Measurements from ENCODE around the gene COTL1. TPM values are rescaled to one million over a fixed set of nuclear protein-coding genes. Genes with fewer than 3 reads are reported as not detected.
"Not testable (repeated sequence)": the region's sequence is repeated elsewhere in the genome, so short reads cannot be mapped to it uniquely, and the experiment has no call there.

Gene COTL1
- total RNA-seq, 1 donor from 2014 or later, result 210 TPM

DNA sequence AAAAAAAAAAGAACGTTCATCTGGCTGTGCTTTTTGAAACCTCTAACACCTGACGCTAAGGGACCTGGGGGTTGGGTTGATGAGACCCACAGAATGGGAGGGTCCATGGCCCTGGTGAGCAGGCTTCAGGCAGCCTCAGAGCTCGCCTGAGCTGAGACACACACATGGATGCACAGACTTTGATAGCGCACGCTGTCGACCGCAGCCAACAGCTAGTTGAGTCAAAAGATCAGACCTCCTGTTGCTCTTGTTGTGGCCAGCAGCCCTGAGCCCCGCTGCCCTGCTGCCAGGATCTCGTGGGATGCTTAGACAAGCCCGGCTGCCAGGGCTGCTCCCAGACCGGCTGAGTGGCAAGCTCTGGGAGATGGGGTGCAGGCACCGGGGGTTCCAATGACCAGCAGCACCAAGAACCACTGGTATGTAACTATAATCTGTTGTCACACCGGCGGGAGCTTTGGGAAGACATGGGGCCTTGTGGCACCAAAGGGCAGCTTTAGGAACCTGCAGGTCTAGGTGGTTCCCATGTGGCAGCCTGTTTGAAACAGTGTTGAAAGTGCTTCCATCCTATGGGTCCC, 93.4 kb downstream of the COTL1 start:
- TF ChIP-seq, protein P1, sequence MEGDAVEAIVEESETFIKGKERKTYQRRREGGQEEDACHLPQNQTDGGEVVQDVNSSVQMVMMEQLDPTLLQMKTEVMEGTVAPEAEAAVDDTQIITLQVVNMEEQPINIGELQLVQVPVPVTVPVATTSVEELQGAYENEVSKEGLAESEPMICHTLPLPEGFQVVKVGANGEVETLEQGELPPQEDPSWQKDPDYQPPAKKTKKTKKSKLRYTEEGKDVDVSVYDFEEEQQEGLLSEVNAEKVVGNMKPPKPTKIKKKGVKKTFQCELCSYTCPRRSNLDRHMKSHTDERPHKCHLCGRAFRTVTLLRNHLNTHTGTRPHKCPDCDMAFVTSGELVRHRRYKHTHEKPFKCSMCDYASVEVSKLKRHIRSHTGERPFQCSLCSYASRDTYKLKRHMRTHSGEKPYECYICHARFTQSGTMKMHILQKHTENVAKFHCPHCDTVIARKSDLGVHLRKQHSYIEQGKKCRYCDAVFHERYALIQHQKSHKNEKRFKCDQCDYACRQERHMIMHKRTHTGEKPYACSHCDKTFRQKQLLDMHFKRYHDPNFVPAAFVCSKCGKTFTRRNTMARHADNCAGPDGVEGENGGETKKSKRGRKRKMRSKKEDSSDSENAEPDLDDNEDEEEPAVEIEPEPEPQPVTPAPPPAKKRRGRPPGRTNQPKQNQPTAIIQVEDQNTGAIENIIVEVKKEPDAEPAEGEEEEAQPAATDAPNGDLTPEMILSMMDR (IDR thresholded peaks at IDR 0.05; ENCODE audit: insufficient read depth, low read length, poor library complexity, severe bottlenecking), result no peak
- no peak for DNase-seq (ENCODE audit: low read depth)
- no peaks in the 10 kb centered on the region for H3K27me3 ChIP-seq (ENCODE audit: control insufficient read depth, insufficient read depth, low read length)
- H3K36me3 ChIP-seq (ENCODE audit: control insufficient read depth, insufficient read depth, low read length), result no peaks in the 10 kb centered on the region
- H3K4me3 ChIP-seq (ENCODE audit: low read depth, low read length), result no peak overlapping the region

DNA sequence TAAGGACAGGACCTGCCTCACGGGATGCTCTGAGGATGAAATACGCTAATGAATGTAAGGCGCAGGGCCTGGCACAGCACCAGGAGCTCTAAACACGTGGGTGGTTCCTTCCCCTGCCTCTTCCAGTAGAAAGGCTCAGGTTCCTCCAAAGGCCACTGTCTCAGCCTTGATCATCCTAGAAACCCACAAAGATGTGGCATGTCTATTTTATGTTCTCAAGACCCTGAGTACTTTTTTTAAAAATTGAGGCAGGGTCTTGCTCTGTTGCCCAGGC, 96.4 kb downstream of the COTL1 start:
- DNase-seq (ENCODE audit: low read depth), result no peak
- TF ChIP-seq, protein P1 (IDR thresholded peaks at IDR 0.05; ENCODE audit: insufficient read depth, low read length, poor library complexity, severe bottlenecking), result no peak
- no peaks in the 10 kb centered on the region for H3K36me3 ChIP-seq (ENCODE audit: control insufficient read depth, insufficient read depth, low read length)
- no peak overlapping the region for H3K4me3 ChIP-seq (ENCODE audit: low read depth, low read length)
- no peaks in the 10 kb centered on the region for H3K27me3 ChIP-seq (ENCODE audit: control insufficient read depth, insufficient read depth, low read length)

DNA sequence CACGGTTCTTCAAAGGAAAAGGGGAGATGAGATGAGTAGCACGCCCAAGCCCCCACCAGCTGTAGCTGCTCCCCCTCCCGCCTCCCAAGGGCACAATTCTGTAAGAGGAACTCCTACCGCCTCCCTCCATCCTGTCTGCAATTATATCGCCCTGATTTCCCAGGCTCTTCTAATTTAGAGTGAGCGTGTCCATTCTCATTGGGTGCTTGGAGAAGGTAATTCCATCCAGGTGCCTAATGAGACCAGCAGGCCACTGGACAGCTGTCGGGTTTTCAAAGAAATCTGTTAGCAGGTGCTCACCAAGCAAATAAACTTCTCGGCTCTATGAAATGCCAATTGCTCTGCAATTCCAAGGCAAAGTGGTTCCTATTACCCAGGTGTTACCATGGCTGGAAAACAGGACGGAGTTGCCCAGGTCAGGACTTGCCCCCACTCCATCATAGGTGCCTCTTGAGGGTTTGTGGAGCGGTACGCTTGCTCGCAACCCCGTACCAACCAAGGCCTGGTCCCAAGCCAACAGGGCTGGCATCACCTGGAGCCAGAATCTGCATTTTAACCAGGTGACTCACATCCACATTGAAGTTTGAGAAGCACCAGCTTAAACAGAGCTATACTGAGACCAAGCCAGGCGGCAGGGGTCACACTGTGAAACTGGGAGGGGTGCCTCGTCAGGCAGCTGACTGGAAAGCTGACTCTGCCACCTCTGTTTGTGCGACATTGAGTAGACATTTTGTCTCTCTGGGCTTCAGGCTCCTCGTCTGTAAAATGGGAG, 97.0 kb downstream of the COTL1 start:
- H3K36me3 ChIP-seq (ENCODE audit: control insufficient read depth, insufficient read depth, low read length), result no peaks in the 10 kb centered on the region
- H3K27me3 ChIP-seq (ENCODE audit: control insufficient read depth, insufficient read depth, low read length), result no peaks in the 10 kb centered on the region
- no peak overlapping the region for H3K4me3 ChIP-seq (ENCODE audit: low read depth, low read length)
- DNase-seq (ENCODE audit: low read depth), result no peak
- TF ChIP-seq, protein P1 (IDR thresholded peaks at IDR 0.05; ENCODE audit: insufficient read depth, low read length, poor library complexity, severe bottlenecking), result no peak

DNA sequence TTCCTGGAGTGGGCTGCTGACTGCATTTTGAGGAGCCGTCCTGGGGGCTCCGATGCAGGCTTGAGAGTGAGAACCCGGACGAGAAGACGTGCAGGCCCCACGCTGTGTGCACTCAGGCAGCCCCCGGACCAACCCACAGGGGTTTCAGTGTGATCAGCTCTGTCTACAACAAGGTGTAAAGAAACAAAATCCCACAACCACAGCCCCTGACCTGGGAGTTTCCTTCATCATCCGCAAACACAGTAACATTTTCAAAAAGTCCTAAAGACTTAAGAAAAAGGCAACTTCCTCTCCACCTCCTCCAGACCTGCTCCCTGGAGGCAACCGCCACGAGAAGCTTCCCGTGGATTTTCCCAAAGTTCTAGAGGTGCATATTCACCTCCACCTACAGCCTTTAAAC, 98.0 kb downstream of the COTL1 start:
- DNase-seq (ENCODE audit: low read depth), result no peak
- no peak overlapping the region for H3K4me3 ChIP-seq (ENCODE audit: low read depth, low read length)
- TF ChIP-seq, protein P1 (IDR thresholded peaks at IDR 0.05; ENCODE audit: insufficient read depth, low read length, poor library complexity, severe bottlenecking), result no peak
- no peaks in the 10 kb centered on the region for H3K27me3 ChIP-seq (ENCODE audit: control insufficient read depth, insufficient read depth, low read length)
- H3K36me3 ChIP-seq (ENCODE audit: control insufficient read depth, insufficient read depth, low read length), result no peaks in the 10 kb centered on the region

DNA sequence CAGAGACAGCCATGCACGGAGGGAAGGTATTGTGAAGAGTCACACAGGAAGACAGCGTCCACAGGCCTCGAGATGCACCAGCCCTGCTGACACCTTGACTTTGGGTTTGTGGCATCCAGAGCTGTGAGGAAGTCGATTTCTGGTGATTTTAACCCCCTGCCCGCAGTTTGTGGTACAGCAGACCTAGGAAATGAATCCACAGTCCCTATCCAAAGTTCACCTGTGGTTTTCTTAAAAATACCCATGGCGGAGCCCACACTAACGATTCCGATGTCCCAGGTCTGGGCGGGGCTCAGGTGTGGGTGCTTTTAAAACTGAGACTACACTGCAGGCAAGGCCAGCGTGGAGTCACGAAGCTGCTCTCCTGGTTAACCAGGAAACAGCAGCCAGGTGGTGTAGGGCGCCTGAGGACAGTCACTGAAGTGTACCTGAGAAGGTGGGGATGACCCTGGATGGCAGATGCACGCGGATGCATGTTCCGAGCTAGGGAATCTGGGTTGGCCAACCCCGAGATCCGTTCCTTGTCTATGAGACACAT, 99.0 kb downstream of the COTL1 start:
- TF ChIP-seq, protein P1 (IDR thresholded peaks at IDR 0.05; ENCODE audit: insufficient read depth, low read length, poor library complexity, severe bottlenecking), result no peak
- DNase-seq (ENCODE audit: low read depth), result no peak
- Histone ChIP-seq H3K27me3 (ENCODE audit: control insufficient read depth, insufficient read depth, low read length) (no peaks in the 10 kb centered on the region), H3K4me3 (ENCODE audit: low read depth, low read length) (no peak overlapping the region), H3K36me3 (ENCODE audit: control insufficient read depth, insufficient read depth, low read length) (no peaks in the 10 kb centered on the region)

DNA sequence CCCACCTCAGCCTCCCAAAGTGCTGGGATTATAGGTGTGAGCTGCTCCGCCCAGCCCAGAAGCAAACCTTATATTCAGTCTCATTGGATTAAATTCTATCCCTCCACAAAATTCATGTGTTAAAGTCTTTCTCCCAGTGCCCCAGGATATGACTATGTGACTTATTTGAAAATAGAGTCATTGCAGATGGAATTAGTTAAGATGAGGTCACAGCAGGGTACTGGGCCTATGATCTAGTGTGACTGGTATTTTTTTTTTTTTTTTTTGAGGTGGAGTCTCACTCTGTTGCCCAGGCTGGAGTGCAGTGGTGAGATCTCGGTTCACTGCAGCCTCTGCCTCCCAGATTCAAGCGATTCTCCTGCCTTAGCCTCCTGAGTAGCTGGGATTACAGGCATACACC, 99.7 kb downstream of the COTL1 start:
- not testable (repeated sequence) for DNase-seq (ENCODE audit: low read depth); H3K4me3 ChIP-seq (ENCODE audit: low read depth, low read length); H3K36me3 ChIP-seq (ENCODE audit: control insufficient read depth, insufficient read depth, low read length); H3K27me3 ChIP-seq (ENCODE audit: control insufficient read depth, insufficient read depth, low read length)

Data from kidney epithelial cell (primary cell).